ENCODE measurements around the gene TUSC2. TPM values are rescaled to one million over a fixed set of nuclear protein-coding genes. Genes with fewer than 3 reads are reported as not detected.

Gene TUSC2
- 22.0 TPM for polyA plus RNA-seq (ENCODE audit: insufficient read length)
- long read RNA-seq, donor 1, transcript TUSC2-201 (3 exons, 1,691 nt): major isoform, 38 of 39 reads
- long read RNA-seq, donor 1, partial matches to known transcripts: 0 of 39 reads
- long read RNA-seq, donor 1, other reads (novel, unspliced or antisense): 0 of 39 reads
- long read RNA-seq, donor 2, transcript TUSC2-201 (3 exons, 1,691 nt): major isoform, 20 of 25 reads
- long read RNA-seq, donor 2, partial matches to known transcripts: 5 of 25 reads
- long read RNA-seq, donor 2, other reads (novel, unspliced or antisense): 0 of 25 reads
- long read RNA-seq, donor 3, transcript TUSC2-201 (3 exons, 1,691 nt): major isoform, 19 of 21 reads
- long read RNA-seq, donor 3, partial matches to known transcripts: 0 of 21 reads
- long read RNA-seq, donor 3, other reads (novel, unspliced or antisense): 0 of 21 reads
- long read RNA-seq, donor 4, partial matches to known transcripts: 0 of 4 reads
- long read RNA-seq, donor 4, other reads (novel, unspliced or antisense): 0 of 4 reads
- long read RNA-seq, donor 5, transcript TUSC2-201 (3 exons, 1,691 nt): major isoform, 40 of 44 reads
- long read RNA-seq, donor 5, partial matches to known transcripts: 0 of 44 reads
- long read RNA-seq, donor 5, other reads (novel, unspliced or antisense): 0 of 44 reads
- long read RNA-seq, donor 6, transcript TUSC2-201 (3 exons, 1,691 nt): major isoform, 45 of 51 reads
- long read RNA-seq, donor 6, partial matches to known transcripts: 5 of 51 reads
- long read RNA-seq, donor 6, other reads (novel, unspliced or antisense): 0 of 51 reads
- long read RNA-seq, donor 7, transcript TUSC2-201 (3 exons, 1,691 nt): major isoform, 43 of 45 reads
- long read RNA-seq, donor 7, partial matches to known transcripts: 0 of 45 reads
- long read RNA-seq, donor 7, other reads (novel, unspliced or antisense): 0 of 45 reads
- long read RNA-seq, donor 8, transcript TUSC2-201 (3 exons, 1,691 nt): major isoform, 10 of 10 reads
- long read RNA-seq, donor 8, partial matches to known transcripts: 0 of 10 reads
- long read RNA-seq, donor 8, other reads (novel, unspliced or antisense): 0 of 10 reads

GRCh38 chr3:50327943-50328691, at the start of gene TUSC2:
TUSC2 (minus strand) TSS chr3:50328223; CDS start chr3:50328099, 124 bp downstream.
- peak; percentile 97 for DNase-seq

- no peak for DNase-seq
Observed at GRCh38 chr3:50375258-50375931, 47.4 kb upstream of the TUSC2 start.

- no peak for DNase-seq
Observed at GRCh38 chr3:50374363-50375257, 46.6 kb upstream of the TUSC2 start.

GRCh38 chr3:50373146-50374051, 45.4 kb upstream of the TUSC2 start:
- DNase-seq: no peak

GRCh38 chr3:50372349-50372748, 44.3 kb upstream of the TUSC2 start:
- DNase-seq: no peak

GRCh38 chr3:50371133-50371685, 43.2 kb upstream of the TUSC2 start:
- no peak for DNase-seq

- DNase-seq: no peak
Observed at GRCh38 chr3:50370594-50370993, 42.6 kb upstream of the TUSC2 start.

- no peak for DNase-seq
Observed at GRCh38 chr3:50369012-50369670, 41.1 kb upstream of the TUSC2 start.

GRCh38 chr3:50365842-50366220, 37.8 kb upstream of the TUSC2 start:
- no peak for DNase-seq

GRCh38 chr3:50365080-50365841, 37.2 kb upstream of the TUSC2 start:
- no peak for DNase-seq

GRCh38 chr3:50364573-50365079, 36.6 kb upstream of the TUSC2 start:
- no peak for DNase-seq

- DNase-seq: no peak
Observed at GRCh38 chr3:50359760-50360110, 31.7 kb upstream of the TUSC2 start.

- peak; percentile 97 for DNase-seq
Observed at GRCh38 chr3:50358911-50359759, 31.1 kb upstream of the TUSC2 start, which contains the start of gene TMEM115. TMEM115 (minus strand) TSS chr3:50359521; CDS start chr3:50359063, 458 bp downstream.

GRCh38 chr3:50358355-50358910, 30.4 kb upstream of the TUSC2 start:
- no peak for DNase-seq

- no peak for DNase-seq
Observed at GRCh38 chr3:50357481-50357880, 29.5 kb upstream of the TUSC2 start.

- no peak for DNase-seq
Observed at GRCh38 chr3:50356553-50356952, 28.5 kb upstream of the TUSC2 start.

Data from left kidney (tissue), 8 donors.